Activated CD8-positive, alpha-beta T cell treated with anti-CD3 and anti-CD28 coated beads for 36 hours (primary cell): ENCODE data around the gene AMOTL1. TPM values are rescaled to one million over a fixed set of nuclear protein-coding genes. Genes with fewer than 3 reads are reported as not detected.

Source experiments
- ATAC-seq: fragments of 200-7000 bp; cut with Tn5 transposase; one replicate; pipeline ENCODE4 v1.10.0; 2021; ENCODE audit warnings: mild to moderate bottlenecking, moderate library complexity
- CTCF ChIA-PET: fragments of 350-600 bp; sonication (Branson Sonifier 250); formaldehyde crosslinking; loops from one replicate; lab custom pipeline; 2021; ENCODE audit warnings: antibody characterized with exemption; lab: Charles Lee
- POLR2A ChIA-PET: fragments of 350-600 bp; sonication (Branson Sonifier 250); formaldehyde crosslinking; loops from one replicate; lab custom pipeline; 2021; ENCODE audit warnings: antibody characterized with exemption; lab: Charles Lee
- DNase-seq: peaks from one replicate; pipeline ENCODE4 v3.0.0-alpha.2; 2020
- H3K27ac Mint-ChIP-seq: one replicate; pipeline ENCODE4 v1.8.0; 2021; ENCODE audit warnings: mild to moderate bottlenecking, mixed read lengths
- H3K27me3 Mint-ChIP-seq: one replicate; pipeline ENCODE4 v1.8.0; 2021; ENCODE audit warnings: mixed read lengths
- H3K36me3 Mint-ChIP-seq: one replicate; pipeline ENCODE4 v1.8.0; 2021; ENCODE audit warnings: low read depth, mixed read lengths
- H3K4me1 Mint-ChIP-seq: one replicate; pipeline ENCODE4 v1.8.0; 2021; ENCODE audit warnings: low read depth, mixed read lengths
- H3K4me3 Mint-ChIP-seq: one replicate; pipeline ENCODE4 v1.8.0; 2021; ENCODE audit warnings: mild to moderate bottlenecking, moderate library complexity, mixed read lengths
- H3K9me3 Mint-ChIP-seq: one replicate; pipeline ENCODE4 v1.8.0; 2021; ENCODE audit warnings: mixed read lengths
- CTCF ChIP-seq: fragments of 200-600 bp; IDR thresholded peaks from one replicate; pipeline ENCODE4 v1.8.0; 2022; ENCODE audit warnings: antibody characterized with exemption, mild to moderate bottlenecking
- intact Hi-C: fragments of 100-400 bp; cut with micrococcal nuclease; formaldehyde crosslinking; loops from one replicate; pipeline ENCODE4 v1.10.0; 2022
- total RNA-seq, 2 experiments: library from RNA; stranded (reverse); gene quantifications; one replicate each; pipeline ENCODE4 v1.2.3, GENCODE V29; 2021

Gene AMOTL1
- total RNA-seq, 2 experiments from 2014 or later, result 1.5 to 1.7 TPM

- Mint-ChIP-seq H3K36me3 (no peaks in the 10 kb centered on the region), H3K9me3 (no peaks in the 10 kb centered on the region), H3K27me3 (peaks cover 7% of the 10 kb centered on the region), H3K27ac (no peak overlapping the region), H3K4me1 (peaks cover 7% of the 10 kb centered on the region), H3K4me3 (no peak overlapping the region)
- ATAC-seq, result no peak
- no peak for DNase-seq
- CTCF ChIA-PET, result interaction anchor here (0.7 to 3.3 kb wide), 11 partner anchors 9 to 149 kb away, joined by 3 to 25 read pairs (median 4); no protein-coding TSS in a partner anchor
- intact Hi-C loops, result no loop called here
- POLR2A ChIA-PET, result no interaction called here
- no peak for TF ChIP-seq CTCF
Measured at GRCh38 chr11:94785509-94785908, 17.4 kb downstream of the AMOTL1 start.

GRCh38 chr11:94786264-94787126 lies 18.3 kb downstream of the AMOTL1 start:
- Mint-ChIP-seq H3K4me3 (no peak overlapping the region), H3K27me3 (peaks cover 7% of the 10 kb centered on the region), H3K27ac (no peak overlapping the region), H3K36me3 (no peaks in the 10 kb centered on the region), H3K9me3 (no peaks in the 10 kb centered on the region), H3K4me1 (no peaks in the 10 kb centered on the region)
- intact Hi-C loops, result loop anchor here (2.0 kb wide), 1 partner anchor 90 kb away; no protein-coding TSS in a partner anchor
- ChIA-PET POLR2A (interaction anchor here (0.7 kb wide), 1 partner anchor 299 kb away, joined by 4 read pairs; no protein-coding TSS in a partner anchor), CTCF (interaction anchor here (0.7 to 3.3 kb wide), 21 partner anchors 8 to 186 kb away, joined by 3 to 25 read pairs (median 4); partner anchors contain the start of genes CWC15 and KDM4D)
- ATAC-seq (peak; percentile 61), DNase-seq (no peak)
- TF ChIP-seq CTCF, result peak; percentile 73

- TF ChIP-seq CTCF, result no peak
- ATAC-seq (no peak), DNase-seq (no peak)
- intact Hi-C loops, result loop anchor here (2.0 kb wide), 1 partner anchor 89 kb away; no protein-coding TSS in a partner anchor
- ChIA-PET CTCF (interaction anchor here (0.8 to 1.2 kb wide), 2 partner anchors 21 to 89 kb away, joined by 3 read pairs; no protein-coding TSS in a partner anchor), POLR2A (interaction anchor here (1.2 kb wide), 1 partner anchor 13 kb away, joined by 3 read pairs; no protein-coding TSS in a partner anchor)
- H3K4me3 Mint-ChIP-seq, result no peak overlapping the region
- H3K4me1 Mint-ChIP-seq, result no peaks in the 10 kb centered on the region
- peaks cover 7% of the 10 kb centered on the region for H3K27me3 Mint-ChIP-seq
- H3K36me3 Mint-ChIP-seq, result no peaks in the 10 kb centered on the region
- H3K27ac Mint-ChIP-seq, result no peak overlapping the region
- no peaks in the 10 kb centered on the region for H3K9me3 Mint-ChIP-seq
Measured at GRCh38 chr11:94787801-94788200, 19.6 kb downstream of the AMOTL1 start.

- H3K4me3 Mint-ChIP-seq, result no peak overlapping the region
- CTCF ChIA-PET, result interaction anchor here (0.8 to 1.2 kb wide), 4 partner anchors 13 to 109 kb away, joined by 3 to 4 read pairs (median 3); no protein-coding TSS in a partner anchor
- TF ChIP-seq CTCF, result no peak
Measured at GRCh38 chr11:94788396-94788795, 20.2 kb downstream of the AMOTL1 start.

More at GRCh38 chr11:94788396-94788795, 20.2 kb downstream of the AMOTL1 start:
- no peak for DNase-seq
- H3K27ac Mint-ChIP-seq, result no peak overlapping the region
- intact Hi-C loops, result no loop called here
- peaks cover 7% of the 10 kb centered on the region for H3K27me3 Mint-ChIP-seq
- no peaks in the 10 kb centered on the region for H3K4me1 Mint-ChIP-seq
- ATAC-seq, result no peak
- POLR2A ChIA-PET, result interaction anchor here (1.2 kb wide), 1 partner anchor 13 kb away, joined by 3 read pairs; no protein-coding TSS in a partner anchor
- H3K9me3 Mint-ChIP-seq, result no peaks in the 10 kb centered on the region
- no peaks in the 10 kb centered on the region for H3K36me3 Mint-ChIP-seq
